NCI-H2029 treated with DMSO at 0.1 percent for 48 hours (cell line): ENCODE data around the gene TIMMDC1.

Experiments used
- DNase-seq: peaks from one replicate; lab custom pipeline; 2025; lab: John Stamatoyannopoulos, UW

Gene TIMMDC1

GRCh38 chr3:119498186-119499011 lies at the start of gene TIMMDC1:
TIMMDC1 (plus strand) TSS chr3:119498547; CDS start chr3:119498734, 187 bp downstream.
- DNase-seq: peak; percentile 91

DNA sequence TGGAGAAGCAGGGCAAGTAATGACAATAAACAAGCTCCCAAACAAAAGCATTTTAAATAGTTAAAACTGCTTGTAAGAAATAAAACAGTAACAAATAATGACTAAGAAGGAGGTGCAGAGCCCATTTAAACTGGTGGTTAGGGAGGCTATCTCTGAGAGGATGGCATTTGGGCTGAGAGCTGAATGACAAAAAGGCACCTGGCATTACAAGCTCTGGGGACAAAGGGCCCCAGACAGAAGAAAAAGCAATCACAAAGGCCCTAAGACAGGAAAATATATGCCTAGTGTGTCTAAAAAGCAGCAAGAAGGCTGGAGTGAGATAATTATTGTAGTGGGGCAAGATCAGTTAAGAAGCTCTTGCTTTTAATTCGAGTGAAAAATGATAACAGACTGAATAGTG lies 44.5 kb upstream of the TIMMDC1 start:
- no peak for DNase-seq

DNA sequence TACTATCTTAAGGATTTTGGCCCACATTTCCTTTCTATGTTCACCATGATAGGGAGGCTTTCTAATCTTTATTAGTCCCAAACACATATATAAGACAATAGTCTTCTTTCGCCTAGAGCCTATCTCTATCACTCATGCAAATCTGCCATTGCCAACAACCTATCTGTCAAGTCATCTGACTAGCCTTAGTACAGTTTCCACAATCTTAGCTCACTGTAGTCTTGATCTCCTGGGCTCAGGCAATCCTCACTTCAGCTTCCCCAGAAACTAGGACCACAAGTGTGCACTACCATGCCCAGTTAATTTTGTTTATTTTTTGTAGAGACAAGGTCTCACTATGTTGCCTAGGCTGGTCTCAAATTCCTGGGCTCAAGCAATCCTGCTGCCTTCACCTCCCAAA lies 41.9 kb upstream of the TIMMDC1 start:
- no peak for DNase-seq

DNA sequence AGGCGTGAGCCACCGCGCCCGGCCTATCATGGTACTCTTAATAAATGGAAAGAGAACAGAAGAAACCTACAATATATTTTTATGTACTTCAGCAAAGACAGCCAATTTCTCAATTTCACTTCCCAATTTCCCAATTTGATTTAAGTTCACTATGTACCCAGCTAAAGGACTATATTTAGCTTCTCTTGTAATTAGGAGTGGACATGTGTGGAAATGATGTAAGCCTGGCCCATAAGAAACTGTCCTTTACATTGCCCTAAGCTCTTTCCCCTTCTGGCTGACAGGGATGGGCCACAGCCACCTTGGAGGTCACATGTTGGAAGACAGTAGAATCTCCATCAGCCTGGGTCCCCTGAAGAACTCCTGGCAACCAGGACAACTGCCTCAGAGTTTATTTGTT lies 41.1 kb upstream of the TIMMDC1 start:
- no peak for DNase-seq

DNA sequence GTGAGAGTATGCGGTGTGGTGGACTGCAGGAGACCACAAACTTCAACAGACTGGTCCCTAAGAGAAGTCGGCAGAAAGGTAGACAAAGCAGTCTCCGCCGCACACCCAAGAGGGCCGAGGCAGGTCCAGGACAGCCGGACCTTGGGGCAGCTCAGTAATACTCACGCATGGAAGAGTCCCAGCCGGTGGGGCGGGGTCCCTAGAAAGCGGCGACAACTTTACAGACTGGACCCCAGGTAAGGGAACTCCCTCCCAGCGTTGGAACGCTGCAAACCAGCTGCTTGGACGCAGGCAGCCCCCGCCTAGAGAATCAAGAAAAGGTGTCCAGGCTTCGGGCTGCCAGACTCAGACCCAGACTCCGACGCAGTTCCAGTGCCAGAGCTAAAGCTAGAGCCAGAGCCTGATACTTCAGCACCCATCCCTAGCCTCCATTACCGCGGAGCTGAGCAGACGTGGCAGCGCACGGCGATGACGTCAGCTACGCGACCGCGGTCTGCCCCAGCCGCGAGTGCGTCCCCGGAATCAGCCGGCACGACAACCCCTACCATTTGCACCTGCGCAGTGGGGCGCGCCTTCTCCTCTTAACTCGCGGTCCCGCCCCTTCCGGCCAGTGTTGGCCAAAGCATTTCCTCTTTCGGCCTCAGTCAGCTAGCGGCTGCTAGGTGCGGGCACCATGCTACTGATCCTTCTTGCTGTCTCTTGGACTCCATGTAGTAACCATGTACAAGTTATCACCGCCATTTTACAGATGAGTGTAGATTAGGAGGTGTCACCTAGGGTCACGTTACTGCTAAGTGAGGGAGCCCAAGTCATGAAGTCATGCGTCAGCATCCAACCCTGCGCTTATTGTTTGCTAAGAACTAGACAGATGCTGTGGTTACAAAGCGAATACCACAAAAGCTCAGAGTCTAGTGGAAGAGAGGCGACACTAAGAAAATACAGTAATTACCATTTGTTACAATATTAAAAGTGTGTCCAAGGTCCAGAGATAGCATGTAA lies 34.9 kb upstream of the TIMMDC1 start, which contains the start of gene TMEM39A:
TSS of gene TMEM39A (minus strand) at position 445 of the 999 bp plus-strand sequence. CDS start 1,541 bp downstream, outside the sequence.
- DNase-seq: peak; percentile 92

GRCh38 chr3:119468041-119468440 lies 30.3 kb upstream of the TIMMDC1 start:
- no peak for DNase-seq

GRCh38 chr3:119469418-119470189 lies 28.7 kb upstream of the TIMMDC1 start:
- no peak for DNase-seq

DNA sequence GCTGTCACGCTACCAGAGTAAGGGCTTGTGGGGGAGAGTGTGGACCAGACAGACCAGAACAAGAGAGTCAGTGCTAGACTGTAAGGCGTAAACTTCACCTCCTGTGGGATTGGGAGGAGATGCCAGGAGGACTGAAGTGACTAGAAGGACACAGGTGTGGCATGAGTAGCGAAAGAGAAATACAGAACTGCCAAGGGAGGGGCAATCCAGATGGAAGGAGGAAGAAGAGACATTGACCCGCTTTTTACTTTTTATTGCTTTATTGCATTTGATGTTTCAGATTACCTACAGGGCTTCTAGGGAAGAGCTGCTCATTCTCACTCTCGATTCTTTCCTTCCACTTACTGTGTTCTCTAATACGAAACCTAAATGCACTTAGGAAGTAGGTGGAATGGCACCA lies 27.5 kb upstream of the TIMMDC1 start:
- DNase-seq: no peak

- no peak for DNase-seq
Observed at GRCh38 chr3:119481079-119481478, 17.3 kb upstream of the TIMMDC1 start.

DNA sequence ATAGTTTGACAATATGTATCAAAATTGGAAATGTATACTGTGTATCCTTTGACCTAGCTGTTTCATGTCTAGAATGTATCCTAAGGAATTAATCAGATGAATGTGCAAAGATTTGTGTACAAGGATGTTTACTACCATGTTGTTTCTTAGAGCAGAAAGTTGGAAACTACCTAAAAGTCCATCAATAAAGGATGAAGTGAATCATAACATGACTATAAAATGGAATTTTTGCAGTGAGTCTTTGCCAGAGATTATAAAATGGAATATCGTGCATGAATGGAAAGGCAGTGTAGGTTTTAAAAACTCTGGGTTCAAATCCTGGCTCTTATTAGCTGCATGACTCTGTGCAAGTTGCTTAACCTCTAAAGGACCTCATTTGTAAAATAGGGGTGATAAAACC lies 15.2 kb upstream of the TIMMDC1 start:
- no peak for DNase-seq

GRCh38 chr3:119485563-119485962 lies 12.8 kb upstream of the TIMMDC1 start:
- no peak for DNase-seq

DNA sequence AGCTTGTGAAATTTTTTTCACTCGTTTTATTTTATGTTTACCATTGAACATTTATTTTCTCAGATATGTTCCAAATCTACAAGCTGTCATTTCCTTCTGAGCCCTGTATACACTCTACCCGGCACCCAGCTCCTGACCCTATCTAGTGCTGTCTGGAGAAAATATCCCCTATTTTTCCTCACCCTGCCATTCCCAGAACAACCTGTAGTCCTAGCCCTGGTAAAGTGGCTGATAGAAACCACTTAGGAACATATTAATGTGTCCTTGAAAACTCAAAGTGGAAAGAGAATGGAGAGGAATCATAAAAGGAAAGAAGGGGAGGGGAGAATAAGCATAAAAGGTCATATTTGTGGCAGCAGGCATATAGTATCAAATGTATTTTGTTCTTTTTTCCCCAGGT lies 8.2 kb upstream of the TIMMDC1 start:
- no peak for DNase-seq

GRCh38 chr3:119492128-119492527 lies 6.2 kb upstream of the TIMMDC1 start:
- DNase-seq: no peak

DNA sequence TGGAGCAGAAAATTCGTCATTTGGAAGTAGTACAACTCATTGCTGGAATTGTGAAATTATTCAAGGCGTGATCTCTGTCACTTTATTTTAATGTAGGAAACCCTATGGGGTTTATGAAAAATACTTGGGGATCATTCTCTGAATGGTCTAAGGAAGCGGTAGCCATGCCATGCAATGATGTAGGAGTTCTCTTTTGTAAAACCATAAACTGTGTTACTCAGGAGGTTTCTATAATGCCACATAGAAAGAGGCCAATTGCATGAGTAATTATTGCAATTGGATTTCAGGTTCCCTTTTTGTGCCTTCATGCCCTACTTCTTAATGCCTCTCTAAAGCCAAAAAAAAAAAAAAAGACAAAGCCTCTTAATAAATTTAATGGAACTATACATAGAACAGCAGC lies 5.5 kb upstream of the TIMMDC1 start:
- DNase-seq: no peak

GRCh38 chr3:119494597-119494996 lies 3.8 kb upstream of the TIMMDC1 start:
- DNase-seq: no peak

- DNase-seq: no peak
Observed at GRCh38 chr3:119497820-119498185, 544 bp upstream of the TIMMDC1 start.

DNA sequence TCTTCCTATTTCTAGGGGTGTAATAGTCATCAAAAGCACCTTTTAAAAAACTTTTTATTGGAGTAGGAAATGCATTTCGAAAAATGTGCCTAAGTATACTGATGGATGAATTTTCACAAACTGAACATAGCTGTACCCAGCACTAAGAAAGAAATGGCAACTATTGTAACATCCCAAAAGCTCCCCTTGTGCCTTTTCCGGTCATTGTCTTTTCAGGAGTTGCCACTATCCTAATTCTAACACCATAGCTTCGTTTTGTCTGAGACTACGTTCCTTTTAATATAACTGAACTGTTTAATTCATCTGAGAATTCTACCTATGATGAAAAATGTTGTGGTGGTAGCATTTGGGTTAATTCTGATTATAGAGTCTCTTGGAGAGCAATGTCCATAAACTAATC lies 1.9 kb downstream of the TIMMDC1 start:
- DNase-seq: no peak

GRCh38 chr3:119500901-119501300 lies 2.6 kb downstream of the TIMMDC1 start:
- DNase-seq: no peak

- no peak for DNase-seq
Observed at GRCh38 chr3:119506631-119507030, 8.3 kb downstream of the TIMMDC1 start.

DNA sequence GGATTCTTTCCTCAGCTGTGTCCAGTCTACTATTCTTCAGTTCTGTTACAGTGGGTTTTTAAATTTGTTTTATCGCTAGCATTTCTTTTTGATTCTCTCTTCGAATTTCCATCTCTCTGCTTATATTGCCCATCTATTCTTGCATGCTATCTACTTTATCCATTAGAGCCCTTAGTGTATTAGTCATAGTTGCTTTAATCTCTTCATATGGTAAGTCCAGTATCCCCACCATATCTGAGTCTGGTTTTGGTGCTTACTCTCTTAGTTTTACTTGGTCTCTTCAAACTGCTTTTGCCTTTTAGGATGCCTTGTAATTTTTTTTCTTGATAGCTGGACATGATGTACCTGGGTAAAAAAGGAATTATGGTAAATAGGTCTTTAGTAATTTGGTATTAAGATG lies 9.1 kb downstream of the TIMMDC1 start:
- no peak for DNase-seq

GRCh38 chr3:119508172-119508845 lies 10.0 kb downstream of the TIMMDC1 start:
- DNase-seq: no peak
